Tongue (tissue), 2 donors: ENCODE data around the gene A1CF. TPM values are rescaled to one million over a fixed set of nuclear protein-coding genes. Genes with fewer than 3 reads are reported as not detected.
A peak's percentile ranks its signal among the peaks of the same experiment; 100 is the strongest.

ENCODE experiments used
- DNase-seq: peaks from one replicate; pipeline ENCODE4 v3.0.0-alpha.2; 2015
- total RNA-seq: library from RNA; depleted of rRNA; stranded (reverse); fragments of >200 nt; gene quantifications from one replicate; pipeline ENCODE4 v1.2.3, GENCODE V29; 2014

Gene A1CF
- total RNA-seq, 1 donor from 2014 or later, result not detected

DNA sequence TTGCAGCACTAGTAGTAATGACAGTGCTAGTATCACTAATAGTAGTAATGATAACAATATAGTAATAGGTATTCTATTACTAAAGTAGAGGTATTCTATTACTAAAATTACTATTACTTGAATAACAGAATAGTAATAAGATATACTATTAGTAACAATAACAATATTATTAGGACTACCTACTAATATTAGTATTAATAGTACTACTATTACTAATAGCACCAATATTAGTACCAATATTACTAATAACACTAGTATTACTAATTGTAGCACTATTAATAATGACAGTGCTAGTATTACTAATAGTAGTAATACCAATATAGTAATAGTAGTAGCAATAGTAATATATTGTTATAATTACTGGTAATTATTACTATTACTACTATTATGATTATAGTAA, 24.1 kb downstream of the A1CF start:
- DNase-seq, result no peak

DNA sequence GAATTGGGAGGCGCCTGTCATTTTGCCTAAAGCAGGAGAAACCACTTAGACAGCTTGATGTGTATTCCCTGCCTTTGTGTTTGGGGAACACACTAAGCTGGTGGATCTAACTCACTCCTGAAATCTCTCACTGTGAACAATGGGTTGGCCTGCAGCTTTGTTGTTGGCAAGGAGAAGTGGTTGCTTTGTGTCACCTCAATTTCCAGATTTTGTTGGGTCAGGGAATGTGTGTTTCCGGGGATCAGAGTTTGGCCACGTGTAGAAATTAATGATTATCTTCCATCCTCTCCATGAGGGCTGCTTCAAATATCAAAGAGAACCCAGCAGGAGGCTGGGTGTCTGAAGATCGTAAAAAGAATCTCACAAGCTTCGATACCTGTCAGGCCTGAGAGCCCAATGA, 27.8 kb downstream of the A1CF start:
- no peak for DNase-seq

- no peak for DNase-seq
These were observed 30.0 kb downstream of the A1CF start for GRCh38 chr10:50855461-50855860.

GRCh38 chr10:50855015-50855414, 30.4 kb downstream of the A1CF start:
- DNase-seq, result no peak

DNA sequence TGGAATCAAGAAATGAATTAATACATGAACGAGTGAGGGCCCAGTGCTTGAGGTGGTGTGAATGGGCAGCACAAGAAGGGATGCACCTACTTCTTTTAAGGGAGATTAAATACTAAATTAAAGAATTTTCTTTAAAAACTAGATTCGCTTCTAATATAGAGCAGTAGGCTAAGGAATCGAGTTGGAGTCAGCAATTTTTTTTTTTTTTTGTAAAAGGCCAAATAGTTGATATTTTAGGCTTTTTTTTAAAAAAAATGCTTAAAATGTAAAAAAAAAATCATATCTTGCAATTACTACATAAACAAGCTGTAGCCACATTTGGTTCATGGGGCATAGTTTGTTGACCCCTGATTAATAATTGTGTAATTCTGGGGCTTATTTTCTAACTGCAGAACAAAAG, 31.9 kb downstream of the A1CF start:
- DNase-seq, result no peak

GRCh38 chr10:50851884-50852671, 33.3 kb downstream of the A1CF start:
- DNase-seq, result no peak

DNA sequence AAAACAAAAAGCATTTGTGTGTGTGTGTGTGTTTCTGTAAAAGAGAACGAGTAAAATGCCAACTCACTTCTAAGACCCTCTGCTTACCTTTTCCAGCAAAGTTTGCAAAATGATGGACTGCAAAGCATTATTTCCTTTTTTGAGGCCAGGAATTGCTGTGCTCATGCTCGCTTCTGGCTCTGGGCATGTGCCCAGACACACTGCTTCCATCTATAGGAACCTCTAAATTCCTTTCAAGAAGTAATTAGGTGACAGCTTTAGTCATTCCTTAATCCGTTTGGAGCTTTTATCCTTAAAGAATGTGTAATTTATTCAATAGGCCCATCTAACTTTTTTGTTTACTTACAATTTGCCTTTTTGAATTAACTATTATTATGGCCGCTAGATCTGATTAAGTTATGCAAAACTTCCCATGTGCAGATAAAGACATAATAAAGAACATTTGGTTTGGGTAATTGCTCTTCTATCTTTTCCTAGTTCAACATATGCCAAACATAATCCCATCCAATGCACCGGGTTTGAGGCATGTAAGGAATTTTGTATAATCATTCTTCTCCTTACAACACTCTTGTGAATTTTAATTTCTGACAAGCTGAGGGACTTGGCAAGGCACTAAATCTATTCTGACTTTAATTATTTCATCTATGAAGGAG, 34.7 kb downstream of the A1CF start:
- DNase-seq, result no peak

- no peak for DNase-seq
These were observed 38.7 kb downstream of the A1CF start for GRCh38 chr10:50846753-50847152.

DNA sequence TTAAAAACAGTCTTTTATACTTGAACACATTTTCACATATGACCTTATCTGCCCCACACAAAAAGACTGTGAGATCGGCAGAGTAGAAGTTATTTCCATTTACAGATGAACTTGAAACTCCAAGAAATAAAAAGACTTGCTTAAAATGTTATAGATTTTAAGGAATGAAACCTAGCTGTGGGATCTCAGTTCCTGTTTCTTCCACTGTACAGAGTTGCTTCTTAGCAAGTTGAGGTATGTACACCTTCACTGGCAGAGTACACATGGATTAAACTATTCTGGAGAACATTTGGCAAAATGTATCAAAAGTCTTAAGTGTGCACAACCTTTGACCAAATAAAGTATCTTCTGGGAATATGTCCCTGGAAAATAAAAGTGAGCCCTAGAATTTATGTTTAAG, 48.3 kb downstream of the A1CF start:
- no peak for DNase-seq

GRCh38 chr10:50832171-50832751, 53.2 kb downstream of the A1CF start:
- no peak for DNase-seq

GRCh38 chr10:50830066-50830465, 55.4 kb downstream of the A1CF start:
- DNase-seq, result no peak

- DNase-seq, result no peak
These were observed 60.6 kb downstream of the A1CF start for GRCh38 chr10:50824782-50825181.

DNA sequence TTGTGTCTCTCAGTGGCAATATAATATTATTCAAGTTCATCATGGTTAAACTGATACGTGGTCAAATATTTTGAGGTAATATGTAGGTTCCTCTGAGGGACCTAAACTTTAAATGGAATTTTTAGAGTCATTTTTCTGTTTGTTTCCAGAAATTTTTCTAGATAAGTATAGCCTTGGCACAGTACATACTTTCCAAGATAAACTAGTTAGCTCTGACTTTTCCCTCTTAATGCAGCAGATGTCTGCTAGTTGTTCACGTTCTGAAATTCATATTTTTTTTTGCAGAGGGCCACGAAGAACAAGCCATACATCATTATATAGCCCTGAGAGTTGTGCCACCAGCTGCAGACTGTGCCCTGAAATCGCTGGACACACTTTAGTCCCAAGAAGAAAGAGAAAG, 61.6 kb downstream of the A1CF start:
- DNase-seq, result no peak

DNA sequence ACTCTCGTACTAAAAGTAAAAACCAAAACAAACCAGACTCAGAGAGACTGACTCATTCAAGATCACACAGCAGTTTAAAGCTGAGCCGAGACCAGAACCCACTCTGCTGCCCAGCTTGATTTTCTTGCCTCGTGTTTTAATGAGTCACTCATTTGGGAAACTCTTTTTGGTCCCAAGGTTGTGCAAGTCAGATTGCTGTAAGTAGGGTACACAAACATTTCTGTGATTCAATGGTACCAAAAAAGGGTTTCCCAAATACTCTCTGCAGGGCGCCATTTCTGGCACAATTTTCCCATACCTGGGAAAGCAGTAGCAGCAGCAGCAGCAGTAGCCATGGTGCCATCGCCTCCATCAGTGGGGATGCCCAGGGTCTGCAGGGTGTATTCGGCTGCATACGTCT, 75.8 kb downstream of the A1CF start:
- no peak for DNase-seq

DNA sequence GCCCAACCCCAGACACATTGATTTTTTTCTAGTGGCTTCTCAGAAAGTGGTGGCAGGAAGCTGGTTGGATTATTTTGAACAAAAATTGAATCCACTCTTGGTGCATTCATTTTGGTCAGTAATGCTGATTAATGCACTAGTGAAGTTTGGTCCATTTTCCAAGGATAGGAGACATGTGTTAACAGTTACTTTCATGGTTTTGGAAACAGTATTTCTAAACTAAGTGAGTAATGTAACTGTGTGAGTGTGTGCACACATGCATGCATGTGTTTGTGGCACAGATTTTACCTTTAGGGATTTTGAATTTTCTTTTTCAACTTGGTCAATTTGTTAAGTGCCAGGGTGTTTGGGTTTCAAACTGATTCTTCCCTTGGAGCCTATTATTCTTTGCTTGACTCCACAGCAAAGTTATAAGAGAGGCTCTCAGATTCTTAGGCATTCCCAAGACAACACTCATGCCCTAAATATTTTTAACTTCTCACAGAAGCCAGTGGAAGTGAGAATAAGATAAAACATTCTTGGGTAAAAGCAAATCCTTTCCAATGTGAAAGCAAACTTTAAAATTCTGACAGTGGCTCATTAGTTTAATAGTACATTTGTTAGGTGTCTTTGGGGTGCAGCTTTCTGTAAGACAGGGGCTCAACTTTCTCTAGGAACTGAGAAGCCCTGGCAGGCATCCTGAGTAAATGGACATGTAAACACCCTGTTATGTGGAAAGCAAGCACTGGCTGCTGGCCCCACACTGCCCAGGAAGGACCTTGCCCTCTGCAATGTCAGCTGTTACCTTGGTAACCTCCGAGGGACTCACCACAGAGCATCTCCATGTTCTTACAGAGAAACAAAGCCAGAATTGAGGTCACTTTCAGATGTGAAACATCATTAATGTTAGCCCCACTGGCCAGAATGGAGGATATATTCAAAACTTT, 77.3 kb downstream of the A1CF start:
- no peak for DNase-seq

DNA sequence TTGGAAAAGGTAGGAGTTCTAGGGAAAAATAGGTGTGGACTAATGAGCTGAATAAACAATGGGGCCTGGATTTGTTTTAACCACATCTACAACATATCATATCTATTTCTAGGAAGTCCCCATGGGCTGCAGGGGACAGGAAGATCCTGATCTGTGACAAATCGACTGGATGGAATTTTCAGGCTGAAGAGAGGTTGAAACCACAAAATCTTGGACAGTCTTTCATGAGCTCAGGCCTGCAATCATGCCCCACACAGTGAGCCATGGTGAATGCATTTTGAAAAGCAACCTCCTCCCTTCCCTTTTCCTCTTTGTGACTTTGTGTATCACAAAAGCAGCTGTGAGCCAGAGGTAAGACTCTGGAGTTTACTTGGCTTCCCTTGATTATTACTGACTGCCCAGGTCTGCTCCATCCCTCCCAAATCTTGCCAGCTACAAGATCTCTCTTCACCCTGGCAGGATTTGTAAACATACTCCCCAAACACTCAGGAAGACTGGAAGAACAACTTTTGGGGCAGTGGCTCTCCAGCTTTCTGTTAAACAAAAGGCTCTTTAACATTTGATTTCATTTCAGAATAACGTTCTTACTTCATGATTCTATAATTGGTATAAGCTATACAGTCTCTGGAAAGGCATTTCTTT, 79.3 kb downstream of the A1CF start:
- DNase-seq, result peak; percentile 4

DNA sequence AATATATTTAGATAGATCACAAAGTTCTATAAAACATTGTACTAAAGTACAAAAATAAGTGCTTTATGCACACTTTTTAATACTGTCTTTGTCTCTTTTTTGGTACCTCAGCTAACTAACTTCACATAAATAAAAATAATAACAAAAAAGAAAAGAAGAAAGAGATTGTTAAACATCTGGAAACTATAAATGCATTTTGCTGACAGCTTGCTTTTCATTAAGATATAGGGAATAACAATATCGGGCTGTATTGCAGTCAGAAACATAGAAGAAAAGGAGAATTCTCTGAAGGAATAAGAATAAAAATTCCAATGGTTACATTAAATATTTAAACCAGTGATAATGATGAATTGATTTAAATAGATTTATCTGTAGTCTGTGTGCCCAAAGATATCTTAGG, 85.8 kb downstream of the A1CF start:
- DNase-seq, result no peak

DNA sequence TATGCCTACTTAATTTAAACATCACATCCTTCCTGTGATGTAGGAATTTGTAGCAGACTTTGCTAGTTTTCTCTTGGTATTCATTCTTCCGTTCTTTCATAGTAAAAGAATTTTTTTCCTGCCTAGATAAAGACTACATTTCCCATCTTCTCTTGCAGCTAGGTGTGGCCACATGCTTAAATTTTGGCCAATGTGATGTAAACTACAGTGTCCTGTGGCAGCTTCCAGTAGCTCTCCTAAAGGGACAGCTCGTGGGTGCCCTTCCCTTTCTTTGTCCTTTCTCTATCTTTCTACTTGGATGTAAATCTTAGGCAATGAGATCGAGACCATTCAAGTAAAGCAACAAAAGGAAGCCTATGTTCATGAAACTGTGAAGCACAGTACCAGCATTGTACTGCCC, 87.1 kb downstream of the A1CF start:
- DNase-seq, result no peak

DNA sequence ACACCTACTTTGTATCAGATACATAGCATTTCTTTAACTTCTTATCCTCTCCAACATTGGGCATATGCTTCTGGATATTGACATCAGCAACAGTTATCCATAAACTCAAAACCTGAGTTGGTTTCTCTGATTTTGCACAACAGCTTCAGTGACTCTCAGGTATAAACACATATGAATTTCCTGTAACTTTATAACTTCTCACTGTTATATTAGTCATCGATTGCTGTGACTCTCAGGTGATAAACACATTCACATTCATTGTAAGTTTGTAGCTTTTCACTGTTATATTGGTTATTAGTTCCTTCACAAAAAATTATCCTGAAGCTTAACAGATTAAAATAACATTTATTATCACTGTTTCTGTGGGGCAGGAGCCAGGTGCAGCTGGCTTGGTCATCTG, 88.7 kb downstream of the A1CF start:
- no peak for DNase-seq

DNA sequence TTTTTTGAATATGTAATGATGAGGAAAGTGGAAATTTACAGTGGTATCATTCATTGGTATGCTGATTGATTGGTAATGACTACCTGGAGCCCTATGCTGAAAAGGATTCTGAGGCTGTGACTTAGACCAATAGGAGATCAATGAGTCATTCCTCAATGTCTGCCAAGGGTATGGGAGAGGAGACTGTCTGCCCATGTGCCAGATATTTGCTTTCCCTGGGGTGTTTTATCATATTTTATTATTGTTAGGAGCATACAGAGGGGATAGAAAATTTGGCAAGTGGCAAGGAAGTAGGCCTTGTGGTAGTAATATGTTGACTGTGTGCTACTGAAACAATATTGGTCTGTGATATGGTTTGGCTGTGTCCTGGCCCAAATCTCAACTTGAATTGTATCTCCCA, 90.9 kb downstream of the A1CF start:
- no peak for DNase-seq

DNA sequence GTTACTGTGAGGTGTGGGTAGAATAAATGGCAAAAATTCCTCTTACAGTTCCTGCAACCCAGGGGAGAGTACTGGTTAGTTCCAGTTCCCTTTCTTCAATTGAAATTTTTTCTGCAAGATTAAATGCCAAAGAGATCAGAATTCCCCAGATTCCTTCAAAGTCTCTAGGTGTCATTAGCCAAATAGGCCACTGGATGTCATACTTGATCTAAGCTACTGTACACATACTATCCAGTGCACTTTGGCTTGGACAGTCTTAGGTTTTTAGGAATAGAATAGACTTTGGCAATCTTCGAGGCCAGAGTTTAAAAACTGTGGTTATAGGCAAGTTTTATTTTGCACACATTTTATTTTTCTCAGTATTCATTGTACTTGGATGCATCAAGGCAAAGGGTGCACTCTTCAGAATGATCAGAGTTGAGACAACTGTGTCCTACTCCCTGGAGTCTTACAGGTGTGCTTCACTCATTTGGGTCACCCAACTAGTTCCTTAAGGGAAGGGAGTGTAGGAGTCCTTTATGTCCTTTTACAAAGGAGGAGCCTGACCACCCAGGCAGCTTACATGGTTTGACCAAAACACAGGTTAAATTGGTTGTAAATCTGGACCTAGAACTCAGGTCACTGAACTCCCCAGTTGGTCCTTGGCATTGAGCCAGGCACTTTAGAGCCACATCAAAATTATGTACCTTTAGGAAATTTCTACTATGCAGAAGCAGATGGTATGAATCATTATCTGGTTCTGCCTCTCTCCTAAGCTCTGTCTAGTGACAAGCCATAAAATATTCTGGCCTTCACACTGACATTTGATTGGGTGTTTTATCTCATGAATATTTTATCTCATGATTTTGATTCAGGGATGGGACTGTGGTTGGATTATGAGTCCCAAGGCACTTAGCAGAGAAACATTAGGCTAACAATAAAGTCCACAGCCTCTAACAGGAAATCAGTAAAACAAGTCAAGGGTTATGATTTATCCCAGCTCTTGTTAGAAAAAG, 96.2 kb downstream of the A1CF start:
- no peak for DNase-seq
